ENCODE measurements around the gene RABGGTB. TPM values are rescaled to one million over a fixed set of nuclear protein-coding genes. Genes with fewer than 3 reads are reported as not detected.

RABGGTB gene
- total and polyA plus RNA-seq, 9 of the 15 experiments (the other 6 are each of a cell fraction or from before 2014, with no cell fraction given), result 148 to 354 (median 206) TPM

GRCh38 chr1:75785983-75786853 is at the start of gene RABGGTB (continued):
- TF ChIP-seq, protein P1, sequence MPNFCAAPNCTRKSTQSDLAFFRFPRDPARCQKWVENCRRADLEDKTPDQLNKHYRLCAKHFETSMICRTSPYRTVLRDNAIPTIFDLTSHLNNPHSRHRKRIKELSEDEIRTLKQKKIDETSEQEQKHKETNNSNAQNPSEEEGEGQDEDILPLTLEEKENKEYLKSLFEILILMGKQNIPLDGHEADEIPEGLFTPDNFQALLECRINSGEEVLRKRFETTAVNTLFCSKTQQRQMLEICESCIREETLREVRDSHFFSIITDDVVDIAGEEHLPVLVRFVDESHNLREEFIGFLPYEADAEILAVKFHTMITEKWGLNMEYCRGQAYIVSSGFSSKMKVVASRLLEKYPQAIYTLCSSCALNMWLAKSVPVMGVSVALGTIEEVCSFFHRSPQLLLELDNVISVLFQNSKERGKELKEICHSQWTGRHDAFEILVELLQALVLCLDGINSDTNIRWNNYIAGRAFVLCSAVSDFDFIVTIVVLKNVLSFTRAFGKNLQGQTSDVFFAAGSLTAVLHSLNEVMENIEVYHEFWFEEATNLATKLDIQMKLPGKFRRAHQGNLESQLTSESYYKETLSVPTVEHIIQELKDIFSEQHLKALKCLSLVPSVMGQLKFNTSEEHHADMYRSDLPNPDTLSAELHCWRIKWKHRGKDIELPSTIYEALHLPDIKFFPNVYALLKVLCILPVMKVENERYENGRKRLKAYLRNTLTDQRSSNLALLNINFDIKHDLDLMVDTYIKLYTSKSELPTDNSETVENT (CRISPR knock-in tag; IDR thresholded peaks at IDR 0.05), result 0 out of 2 replicates have a peak, but pooled peaks have one; percentile 43
- TF ChIP-seq SIN3A (IDR thresholded peaks at IDR 0.05; ENCODE audit: borderline replicate concordance in 2 of 2, control insufficient read depth in 1 of 2, low read depth in 2 of 2, low read length in 2 of 2) (no peak; a peak in 2 of 4 replicates), PPARD (CRISPR knock-in tag; IDR thresholded peaks at IDR 0.05) (no peak), ZNF830 (CRISPR knock-in tag; IDR thresholded peaks at IDR 0.05) (no peak), BRD9 (IDR thresholded peaks at IDR 0.05; ENCODE audit: low read depth, partially characterized antibody) (peak; percentile 23), NONO (IDR thresholded peaks at IDR 0.05; ENCODE audit: low read depth in 2 of 2, low read length in 1 of 2) (peak in 1 of 2 experiments; percentile 29; a peak in 1 of 4 replicates), ILF3 (IDR thresholded peaks at IDR 0.05; ENCODE audit: borderline replicate concordance) (peak; percentile 61; the same call in 1 of the 2 replicates), RAD51 (IDR thresholded peaks at IDR 0.05; ENCODE audit: borderline replicate concordance, low read depth) (no peak), XRCC4 (IDR thresholded peaks at IDR 0.05; ENCODE audit: extremely low read depth, insufficient read depth, insufficient read length) (no peak), XRCC5 (IDR thresholded peaks at IDR 0.05; ENCODE audit: low read depth, low read length) (0 out of 2 replicates have a peak, but pooled peaks have one; percentile 13), TBL1XR1 (IDR thresholded peaks at IDR 0.05; ENCODE audit: low read length in 2 of 2) (peak in 1 of 2 experiments; percentile 73; a peak in 2 of 4 replicates), FUS (optimal IDR thresholded peaks at IDR 0.05; ENCODE audit: low read depth, low read length) (no peak), ZNF384 (IDR thresholded peaks at IDR 0.05; ENCODE audit: low read depth, low read length) (no peak)
- TF ChIP-seq, protein P2, sequence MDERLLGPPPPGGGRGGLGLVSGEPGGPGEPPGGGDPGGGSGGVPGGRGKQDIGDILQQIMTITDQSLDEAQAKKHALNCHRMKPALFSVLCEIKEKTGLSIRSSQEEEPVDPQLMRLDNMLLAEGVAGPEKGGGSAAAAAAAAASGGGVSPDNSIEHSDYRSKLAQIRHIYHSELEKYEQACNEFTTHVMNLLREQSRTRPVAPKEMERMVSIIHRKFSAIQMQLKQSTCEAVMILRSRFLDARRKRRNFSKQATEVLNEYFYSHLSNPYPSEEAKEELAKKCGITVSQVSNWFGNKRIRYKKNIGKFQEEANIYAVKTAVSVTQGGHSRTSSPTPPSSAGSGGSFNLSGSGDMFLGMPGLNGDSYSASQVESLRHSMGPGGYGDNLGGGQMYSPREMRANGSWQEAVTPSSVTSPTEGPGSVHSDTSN (CRISPR knock-in tag; IDR thresholded peaks at IDR 0.05; ENCODE audit: low read depth), result no peak
- TF ChIP-seq, protein P2 (tag; conservative IDR thresholded peaks at IDR 0.05; ENCODE audit: low read depth), result 0 out of 2 replicates have a peak, but pooled peaks have one; percentile 1
- TF ChIP-seq, protein P3, sequence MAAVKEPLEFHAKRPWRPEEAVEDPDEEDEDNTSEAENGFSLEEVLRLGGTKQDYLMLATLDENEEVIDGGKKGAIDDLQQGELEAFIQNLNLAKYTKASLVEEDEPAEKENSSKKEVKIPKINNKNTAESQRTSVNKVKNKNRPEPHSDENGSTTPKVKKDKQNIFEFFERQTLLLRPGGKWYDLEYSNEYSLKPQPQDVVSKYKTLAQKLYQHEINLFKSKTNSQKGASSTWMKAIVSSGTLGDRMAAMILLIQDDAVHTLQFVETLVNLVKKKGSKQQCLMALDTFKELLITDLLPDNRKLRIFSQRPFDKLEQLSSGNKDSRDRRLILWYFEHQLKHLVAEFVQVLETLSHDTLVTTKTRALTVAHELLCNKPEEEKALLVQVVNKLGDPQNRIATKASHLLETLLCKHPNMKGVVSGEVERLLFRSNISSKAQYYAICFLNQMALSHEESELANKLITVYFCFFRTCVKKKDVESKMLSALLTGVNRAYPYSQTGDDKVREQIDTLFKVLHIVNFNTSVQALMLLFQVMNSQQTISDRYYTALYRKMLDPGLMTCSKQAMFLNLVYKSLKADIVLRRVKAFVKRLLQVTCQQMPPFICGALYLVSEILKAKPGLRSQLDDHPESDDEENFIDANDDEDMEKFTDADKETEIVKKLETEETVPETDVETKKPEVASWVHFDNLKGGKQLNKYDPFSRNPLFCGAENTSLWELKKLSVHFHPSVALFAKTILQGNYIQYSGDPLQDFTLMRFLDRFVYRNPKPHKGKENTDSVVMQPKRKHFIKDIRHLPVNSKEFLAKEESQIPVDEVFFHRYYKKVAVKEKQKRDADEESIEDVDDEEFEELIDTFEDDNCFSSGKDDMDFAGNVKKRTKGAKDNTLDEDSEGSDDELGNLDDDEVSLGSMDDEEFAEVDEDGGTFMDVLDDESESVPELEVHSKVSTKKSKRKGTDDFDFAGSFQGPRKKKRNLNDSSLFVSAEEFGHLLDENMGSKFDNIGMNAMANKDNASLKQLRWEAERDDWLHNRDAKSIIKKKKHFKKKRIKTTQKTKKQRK (IDR thresholded peaks at IDR 0.05; ENCODE audit: borderline replicate concordance, low read depth, low read length), result no peak
- TF ChIP-seq, protein P4, sequence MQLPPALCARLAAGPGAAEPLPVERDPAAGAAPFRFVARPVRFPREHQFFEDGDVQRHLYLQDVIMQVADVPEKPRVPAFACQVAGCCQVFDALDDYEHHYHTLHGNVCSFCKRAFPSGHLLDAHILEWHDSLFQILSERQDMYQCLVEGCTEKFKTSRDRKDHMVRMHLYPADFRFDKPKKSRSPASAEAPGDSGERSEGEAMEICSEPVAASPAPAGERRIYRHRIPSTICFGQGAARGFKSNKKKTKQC (CRISPR knock-in tag; IDR thresholded peaks at IDR 0.05), result 0 out of 2 replicates have a peak, but pooled peaks have one; percentile 44

Measured in K562 (cell line).